Hematopoietic multipotent progenitor cell treated with erythropoietin and hydrocortisone succinate and interleukin-3 and kit ligand, for 6 days (in vitro differentiated cells): Measurements from ENCODE around the gene KYAT1.

Experiments used
- DNase-seq: peaks from one replicate; pipeline ENCODE4 v3.0.0-alpha.2; 2015

Gene KYAT1

GRCh38 chr9:128881884-128882676 is at the start of gene KYAT1, which contains the start of gene LRRC8A:
Gene KYAT1, minus strand, starts transcription at chr9:128881950. Its CDS starts 36,545 bp downstream, at chr9:128845405.
Gene LRRC8A, plus strand, starts transcription at chr9:128882133. Its CDS starts 25,032 bp downstream, at chr9:128907165.
- DNase-seq = peak; percentile 98

- no peak for DNase-seq
Observed at GRCh38 chr9:128929560-128929959, 47.8 kb upstream of the KYAT1 start.

GRCh38 chr9:128928624-128929023 is 46.9 kb upstream of the KYAT1 start:
- DNase-seq = no peak

- peak; percentile 69 for DNase-seq
Observed at GRCh38 chr9:128927731-128928411, 46.1 kb upstream of the KYAT1 start.

GRCh38 chr9:128923493-128923883 is 41.7 kb upstream of the KYAT1 start:
- DNase-seq = peak; percentile 28

GRCh38 chr9:128921881-128922763 is 40.4 kb upstream of the KYAT1 start:
- peak; percentile 78 for DNase-seq

GRCh38 chr9:128920381-128921058 is 38.8 kb upstream of the KYAT1 start, which contains the start of gene PHYHD1:
Gene PHYHD1, plus strand, starts transcription at chr9:128920982. Its CDS starts 1,342 bp downstream, at chr9:128922324.
- DNase-seq = peak; percentile 94

- no peak for DNase-seq
Observed at GRCh38 chr9:128919402-128920089, 37.8 kb upstream of the KYAT1 start.

- DNase-seq = no peak
Observed at GRCh38 chr9:128918921-128919320, 37.2 kb upstream of the KYAT1 start.

- DNase-seq = no peak
Observed at GRCh38 chr9:128917151-128917849, 35.5 kb upstream of the KYAT1 start.

GRCh38 chr9:128916745-128917144 is 35.0 kb upstream of the KYAT1 start:
- no peak for DNase-seq

GRCh38 chr9:128916204-128916603 is 34.5 kb upstream of the KYAT1 start:
- no peak for DNase-seq

GRCh38 chr9:128913995-128914772 is 32.4 kb upstream of the KYAT1 start:
- DNase-seq = peak; percentile 47

GRCh38 chr9:128913048-128913900 is 31.5 kb upstream of the KYAT1 start:
- no peak for DNase-seq

- no peak for DNase-seq
Observed at GRCh38 chr9:128912270-128912853, 30.6 kb upstream of the KYAT1 start.

GRCh38 chr9:128911529-128912035 is 29.8 kb upstream of the KYAT1 start:
- no peak for DNase-seq

- DNase-seq = no peak
Observed at GRCh38 chr9:128910906-128911305, 29.2 kb upstream of the KYAT1 start.

GRCh38 chr9:128909859-128910258 is 28.1 kb upstream of the KYAT1 start:
- no peak for DNase-seq

GRCh38 chr9:128908372-128908771 is 26.6 kb upstream of the KYAT1 start:
- no peak for DNase-seq
